SK-N-SH (cell line): ENCODE results near the gene MTHFD2L. TPM values are rescaled to one million over a fixed set of nuclear protein-coding genes. Genes with fewer than 3 reads are reported as not detected.

Experiments
- CTCF ChIA-PET: fragments of 300-600, 350-600 bp; formaldehyde crosslinking; extraction: SDS; loops from one replicate; lab custom pipeline; 2021; lab: Yijun Ruan, JAX
- POLR2A ChIA-PET: fragments of 350-600 bp; sonication (Branson Sonifier 250); formaldehyde crosslinking; extraction: SDS; loops from one replicate; lab custom pipeline; 2020; ENCODE audit warnings: antibody characterized with exemption, inconsistent platforms; lab: Yijun Ruan, JAX
- DNase-seq: peaks from one replicate; pipeline ENCODE4 v3.0.0; 2012
- H2AFZ ChIP-seq: fragments of 200-600 bp; sonication (generic); 2 replicates; pipeline ENCODE4 v1.8.1; 2016; ENCODE audit warnings: antibody characterized with exemption, mild to moderate bottlenecking, low read depth
- H3F3A ChIP-seq: fragments of 200-600 bp; sonication (generic); replicated peaks from 2 replicates; pipeline ENCODE3; 2016; ENCODE audit warnings: antibody characterized with exemption, mild to moderate bottlenecking; ENCODE audit not compliant: insufficient read depth
- H3K27ac ChIP-seq, 2 experiments: fragments of 200-500 bp in 1 of 2; fragments of 200-600 bp in 1 of 2; sonication (Bioruptor generic) in 1 of 2; sonication (generic), shearing (Covaris generic) in 1 of 2; 2 replicates each; pipeline versions ENCODE4 v1.5.1 to v1.6.1; 2014 to 2016; ENCODE audit warnings: low read depth in 2 of 2, inconsistent platforms in 1 of 2, low read length in 1 of 2, mild to moderate bottlenecking in 1 of 2, mixed read lengths in 1 of 2
- H3K27me3 ChIP-seq: fragments of 200-600 bp; sonication (generic), shearing (Covaris generic); 2 replicates; pipeline ENCODE4 v1.6.1; 2016; ENCODE audit warnings: mixed run types; ENCODE audit not compliant: insufficient read depth
- H3K36me3 ChIP-seq, 2 experiments: fragments of 200-500 bp in 1 of 2; fragments of 200-600 bp in 1 of 2; sonication (Bioruptor generic) in 1 of 2; sonication (generic) in 1 of 2; replicated peaks in 1 of 2; 2 replicates each; pipeline versions ENCODE3 to v1.5.1; 2014 to 2016; ENCODE audit warnings: low read length in 1 of 2, mild to moderate bottlenecking in 1 of 2; ENCODE audit not compliant: insufficient read depth in 2 of 2, control insufficient read depth in 1 of 2
- H3K4me1 ChIP-seq, 2 experiments: fragments of 200-500 bp in 1 of 2; fragments of 200-600 bp in 1 of 2; sonication (Bioruptor generic) in 1 of 2; sonication (generic), shearing (Covaris generic) in 1 of 2; 2 replicates each; pipeline versions ENCODE4 v1.5.1 to v1.6.1; 2014 to 2016; ENCODE audit warnings: low read depth in 1 of 2, low read length in 1 of 2, mixed run types in 1 of 2; ENCODE audit not compliant: insufficient read depth in 2 of 2, control insufficient read depth in 1 of 2
- H3K4me2 ChIP-seq: fragments of 200-600 bp; sonication (generic), shearing (Covaris generic); 2 replicates; pipeline ENCODE4 v1.6.1; 2017; ENCODE audit warnings: mixed run types
- H3K4me3 ChIP-seq, 2 experiments: fragments of 200-500 bp in 1 of 2; fragments of 200-600 bp in 1 of 2; sonication (Bioruptor generic) in 1 of 2; sonication (generic), shearing (Covaris generic) in 1 of 2; 2 replicates each; pipeline versions ENCODE4 v1.5.1 to v1.8.1; 2014 to 2016; ENCODE audit warnings: low read depth in 2 of 2, inconsistent platforms in 1 of 2, low read length in 1 of 2, mild to moderate bottlenecking in 1 of 2, mixed read lengths in 1 of 2, moderate library complexity in 1 of 2
- H3K79me2 ChIP-seq: fragments of 200-600 bp; sonication (generic); 2 replicates; pipeline ENCODE4 v1.8.1; 2017; ENCODE audit warnings: mild to moderate bottlenecking; ENCODE audit not compliant: insufficient read depth
- H3K9ac ChIP-seq: fragments of 200-600 bp; sonication (generic); 2 replicates; pipeline ENCODE4 v1.6.1; 2017; ENCODE audit warnings: mixed run types
- H3K9me2 ChIP-seq: fragments of 200-600 bp; sonication (generic); 2 replicates; pipeline ENCODE4 v1.6.1; 2017; ENCODE audit warnings: mixed run types
- H3K9me3 ChIP-seq: fragments of 200-600 bp; sonication (generic); 2 replicates; pipeline ENCODE4 v1.6.1; 2017; ENCODE audit warnings: mixed run types, mild to moderate bottlenecking, moderate library complexity
- H4K20me1 ChIP-seq: fragments of 200-600 bp; sonication (generic); 2 replicates; pipeline ENCODE4 v1.6.1; 2017; ENCODE audit warnings: mild to moderate bottlenecking, mixed run types; ENCODE audit not compliant: insufficient read depth
- CTCF ChIP-seq: fragments of 200-600 bp; sonication (generic); IDR thresholded peaks from 2 replicates; pipeline ENCODE4 v1.6.1; 2017; ENCODE audit warnings: antibody characterized with exemption, mild to moderate bottlenecking, moderate library complexity
- EZH2phosphoT487 ChIP-seq: fragments of 200-600 bp; sonication (generic); IDR thresholded peaks from 2 replicates; pipeline ENCODE4 v1.6.1; 2017; ENCODE audit warnings: low read depth, mixed run types, mild to moderate bottlenecking, antibody characterized with exemption, moderate library complexity, borderline replicate concordance
- MAX ChIP-seq: IDR thresholded peaks from 2 replicates; pipeline ENCODE4 v1.4.0; 2012; ENCODE audit warnings: low read depth
- MEF2A ChIP-seq: IDR thresholded peaks from 2 replicates; pipeline ENCODE4 v1.4.0; 2012; ENCODE audit warnings: low read depth, borderline replicate concordance
- NFIC ChIP-seq: IDR thresholded peaks from 2 replicates; pipeline ENCODE4 v1.4.0; 2012; ENCODE audit warnings: borderline replicate concordance
- NRF1 ChIP-seq: IDR thresholded peaks from 2 replicates; pipeline ENCODE4 v1.6.1; 2012; ENCODE audit warnings: low read depth, mild to moderate bottlenecking, low read length
- RAD21 ChIP-seq: IDR thresholded peaks from 2 replicates; pipeline ENCODE4 v1.6.1; 2012; ENCODE audit warnings: mild to moderate bottlenecking, low read length
- RCOR1 ChIP-seq: fragments of 150-350 bp; IDR thresholded peaks from 2 replicates; pipeline ENCODE4 v1.6.1; 2017; ENCODE audit warnings: antibody characterized with exemption, low read length
- TCF12 ChIP-seq: IDR thresholded peaks from 2 replicates; pipeline ENCODE4 v1.4.0; 2012
- WGBS: methylation state at CpG from one replicate; pipeline ENCODE4 v1.1.6; 2017; ENCODE audit warnings: low lambda C conversion rate; 5-methylcytosine and 5-hydroxymethylcytosine counted together
- polyA plus RNA-seq, 3 experiments: library from polyadenylated mRNA; depleted of rRNA; stranded (reverse); fragments of >200 nt; gene quantifications; 2 replicates each; pipeline ENCODE4 v1.2.3, GENCODE V29; 2012
- TF ChIP-seq, protein P1 (sequence below): IDR thresholded peaks from 2 replicates; pipeline ENCODE4; 2012
- TF ChIP-seq, protein P2 (sequence below): fragments of 150-350 bp; IDR thresholded peaks from 2 replicates; pipeline ENCODE4 v1.6.1; 2016; ENCODE audit warnings: mild to moderate bottlenecking, low read depth, low read length
- TF ChIP-seq, protein P3 (sequence below): IDR thresholded peaks from 2 replicates; pipeline ENCODE4 v1.6.1; 2012; ENCODE audit warnings: mild to moderate bottlenecking, low read depth, low read length, moderate library complexity

The MTHFD2L gene
- polyA plus RNA-seq, 1 of the 3 experiments (the other 2 are of a cell fraction): 4.8 TPM

DNA sequence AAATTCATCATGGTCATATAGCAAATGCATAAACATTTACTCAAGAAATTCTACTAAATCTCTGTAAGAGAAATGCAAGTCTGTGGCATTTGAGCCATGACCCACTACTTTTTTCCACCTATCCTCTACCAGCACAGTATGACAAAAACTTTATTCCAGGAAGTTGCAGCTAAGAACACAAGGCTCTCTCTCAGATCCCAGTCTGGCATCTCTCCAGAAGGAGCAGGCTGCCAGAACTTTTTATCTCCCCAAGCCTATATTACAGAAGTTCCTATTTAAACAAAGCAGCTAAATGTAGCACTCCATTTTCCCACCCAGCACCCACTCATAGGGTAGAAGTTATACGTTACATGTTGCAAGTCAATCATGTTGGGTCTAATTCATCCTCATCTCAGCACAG is 101.0 kb downstream of the MTHFD2L start:
- Histone ChIP-seq H3K4me2 (no peak overlapping the region), H3K27ac (no peak overlapping the region), H3F3A (no peaks in the 10 kb centered on the region), H3K27me3 (no peaks in the 10 kb centered on the region), H3K4me3 (no peak overlapping the region), H4K20me1 (no peaks in the 10 kb centered on the region), H3K9me3 (no peaks in the 10 kb centered on the region), H3K79me2 (no peaks in the 10 kb centered on the region), H2AFZ (no peak overlapping the region), H3K4me1 (no peaks in the 10 kb centered on the region; a peak in 1 of 4 replicates), H3K9ac (no peak overlapping the region), H3K36me3 (no peaks in the 10 kb centered on the region), H3K9me2 (no peaks in the 10 kb centered on the region)
- ChIA-PET POLR2A (no interaction called here), CTCF (no interaction called here)
- WGBS: 93% methylated on average over 1 of the region's 1 CpG
- TF ChIP-seq, protein P1, sequence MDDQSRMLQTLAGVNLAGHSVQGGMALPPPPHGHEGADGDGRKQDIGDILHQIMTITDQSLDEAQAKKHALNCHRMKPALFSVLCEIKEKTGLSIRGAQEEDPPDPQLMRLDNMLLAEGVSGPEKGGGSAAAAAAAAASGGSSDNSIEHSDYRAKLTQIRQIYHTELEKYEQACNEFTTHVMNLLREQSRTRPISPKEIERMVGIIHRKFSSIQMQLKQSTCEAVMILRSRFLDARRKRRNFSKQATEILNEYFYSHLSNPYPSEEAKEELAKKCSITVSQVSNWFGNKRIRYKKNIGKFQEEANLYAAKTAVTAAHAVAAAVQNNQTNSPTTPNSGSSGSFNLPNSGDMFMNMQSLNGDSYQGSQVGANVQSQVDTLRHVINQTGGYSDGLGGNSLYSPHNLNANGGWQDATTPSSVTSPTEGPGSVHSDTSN: no peak
- no peak for TF ChIP-seq RCOR1
- TF ChIP-seq MAX: no peak
- TF ChIP-seq NRF1: no peak
- TF ChIP-seq MEF2A: no peak
- no peak for TF ChIP-seq CTCF
- TF ChIP-seq, protein P2, sequence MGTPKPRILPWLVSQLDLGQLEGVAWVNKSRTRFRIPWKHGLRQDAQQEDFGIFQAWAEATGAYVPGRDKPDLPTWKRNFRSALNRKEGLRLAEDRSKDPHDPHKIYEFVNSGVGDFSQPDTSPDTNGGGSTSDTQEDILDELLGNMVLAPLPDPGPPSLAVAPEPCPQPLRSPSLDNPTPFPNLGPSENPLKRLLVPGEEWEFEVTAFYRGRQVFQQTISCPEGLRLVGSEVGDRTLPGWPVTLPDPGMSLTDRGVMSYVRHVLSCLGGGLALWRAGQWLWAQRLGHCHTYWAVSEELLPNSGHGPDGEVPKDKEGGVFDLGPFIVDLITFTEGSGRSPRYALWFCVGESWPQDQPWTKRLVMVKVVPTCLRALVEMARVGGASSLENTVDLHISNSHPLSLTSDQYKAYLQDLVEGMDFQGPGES: no peak
- TF ChIP-seq NFIC: no peak
- no peak for TF ChIP-seq EZH2phosphoT487
- TF ChIP-seq, protein P3, sequence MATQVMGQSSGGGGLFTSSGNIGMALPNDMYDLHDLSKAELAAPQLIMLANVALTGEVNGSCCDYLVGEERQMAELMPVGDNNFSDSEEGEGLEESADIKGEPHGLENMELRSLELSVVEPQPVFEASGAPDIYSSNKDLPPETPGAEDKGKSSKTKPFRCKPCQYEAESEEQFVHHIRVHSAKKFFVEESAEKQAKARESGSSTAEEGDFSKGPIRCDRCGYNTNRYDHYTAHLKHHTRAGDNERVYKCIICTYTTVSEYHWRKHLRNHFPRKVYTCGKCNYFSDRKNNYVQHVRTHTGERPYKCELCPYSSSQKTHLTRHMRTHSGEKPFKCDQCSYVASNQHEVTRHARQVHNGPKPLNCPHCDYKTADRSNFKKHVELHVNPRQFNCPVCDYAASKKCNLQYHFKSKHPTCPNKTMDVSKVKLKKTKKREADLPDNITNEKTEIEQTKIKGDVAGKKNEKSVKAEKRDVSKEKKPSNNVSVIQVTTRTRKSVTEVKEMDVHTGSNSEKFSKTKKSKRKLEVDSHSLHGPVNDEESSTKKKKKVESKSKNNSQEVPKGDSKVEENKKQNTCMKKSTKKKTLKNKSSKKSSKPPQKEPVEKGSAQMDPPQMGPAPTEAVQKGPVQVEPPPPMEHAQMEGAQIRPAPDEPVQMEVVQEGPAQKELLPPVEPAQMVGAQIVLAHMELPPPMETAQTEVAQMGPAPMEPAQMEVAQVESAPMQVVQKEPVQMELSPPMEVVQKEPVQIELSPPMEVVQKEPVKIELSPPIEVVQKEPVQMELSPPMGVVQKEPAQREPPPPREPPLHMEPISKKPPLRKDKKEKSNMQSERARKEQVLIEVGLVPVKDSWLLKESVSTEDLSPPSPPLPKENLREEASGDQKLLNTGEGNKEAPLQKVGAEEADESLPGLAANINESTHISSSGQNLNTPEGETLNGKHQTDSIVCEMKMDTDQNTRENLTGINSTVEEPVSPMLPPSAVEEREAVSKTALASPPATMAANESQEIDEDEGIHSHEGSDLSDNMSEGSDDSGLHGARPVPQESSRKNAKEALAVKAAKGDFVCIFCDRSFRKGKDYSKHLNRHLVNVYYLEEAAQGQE: no peak
- TF ChIP-seq RAD21: no peak
- TF ChIP-seq TCF12: no peak
- DNase-seq: no peak
